Hematopoietic multipotent progenitor cell treated with erythropoietin and hydrocortisone succinate and interleukin-3 and kit ligand, for 4 days (in vitro differentiated cells): Measurements from ENCODE around the gene USP7.
A peak's percentile ranks its signal among the peaks of the same experiment; 100 is the strongest.
"Not testable (repeated sequence)": the region's sequence is repeated elsewhere in the genome, so short reads cannot be mapped to it uniquely, and the experiment has no call there.

ENCODE experiments used
- DNase-seq: peaks from one replicate; pipeline ENCODE4 v3.0.0-alpha.2; 2015

USP7 gene

GRCh38 chr16:8893976-8894690 is 69.6 kb downstream of the USP7 start:
- no peak for DNase-seq

GRCh38 chr16:8893426-8893825 is 70.3 kb downstream of the USP7 start:
- no peak for DNase-seq

GRCh38 chr16:8892101-8892575 is 71.6 kb downstream of the USP7 start:
- no peak for DNase-seq

GRCh38 chr16:8890549-8890921 is 73.2 kb downstream of the USP7 start:
- no peak for DNase-seq

- no peak for DNase-seq
These were observed 73.7 kb downstream of the USP7 start for GRCh38 chr16:8889893-8890548.

GRCh38 chr16:8888951-8889892 is 74.5 kb downstream of the USP7 start:
- no peak for DNase-seq

GRCh38 chr16:8887952-8888560 is 75.7 kb downstream of the USP7 start:
- DNase-seq: peak; percentile 28

- DNase-seq: no peak
These were observed 76.3 kb downstream of the USP7 start for GRCh38 chr16:8887431-8887765.

GRCh38 chr16:8886593-8887430 is 76.9 kb downstream of the USP7 start:
- DNase-seq: no peak

- no peak for DNase-seq
These were observed 77.8 kb downstream of the USP7 start for GRCh38 chr16:8885674-8886592.

GRCh38 chr16:8882725-8883377 is 80.9 kb downstream of the USP7 start:
- DNase-seq: no peak

GRCh38 chr16:8882041-8882617 is 81.6 kb downstream of the USP7 start, which contains the start of gene LITAFD:
LITAFD (plus strand) TSS chr16:8882351; CDS start chr16:8884356, 2,005 bp downstream.
- no peak for DNase-seq

- DNase-seq: no peak
These were observed 82.7 kb downstream of the USP7 start for GRCh38 chr16:8880839-8881510.

- no peak for DNase-seq
These were observed 85.2 kb downstream of the USP7 start for GRCh38 chr16:8878523-8878911.

GRCh38 chr16:8877894-8878522 is 85.7 kb downstream of the USP7 start:
- no peak for DNase-seq

GRCh38 chr16:8875317-8875716 is 88.4 kb downstream of the USP7 start:
- DNase-seq: not testable (repeated sequence)

GRCh38 chr16:8874388-8874787 is 89.3 kb downstream of the USP7 start:
- no peak for DNase-seq

- not testable (repeated sequence) for DNase-seq
These were observed 89.9 kb downstream of the USP7 start for GRCh38 chr16:8873866-8874195.
